Measurements from ENCODE around the gene NCK2.

The NCK2 gene

GRCh38 chr2:105849431-105850179 lies 104.9 kb downstream of the NCK2 start:
- no peak for DNase-seq (ENCODE audit: low spot score)

DNA sequence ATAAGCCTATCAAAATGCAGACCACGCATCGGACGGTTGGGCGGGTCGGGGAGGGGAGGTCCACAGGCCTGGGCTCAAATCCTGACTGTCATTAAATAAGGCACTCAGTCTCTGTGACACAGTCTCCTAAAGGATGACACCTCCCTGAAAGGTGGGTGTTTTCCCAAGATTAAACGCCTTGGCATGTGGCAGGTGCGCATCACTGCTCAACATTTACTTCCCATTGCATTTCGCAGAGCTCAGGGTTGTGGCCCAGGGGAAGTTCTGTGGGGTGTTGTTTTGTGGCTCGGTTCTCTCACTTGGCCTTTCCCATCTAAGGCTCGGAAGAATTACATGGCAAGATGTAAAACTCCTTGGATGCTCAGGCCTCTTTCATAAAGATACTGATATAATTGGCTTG lies 107.4 kb downstream of the NCK2 start:
- DNase-seq (ENCODE audit: low spot score): no peak

- DNase-seq (ENCODE audit: low spot score): no peak
Measured at GRCh38 chr2:105853354-105854088, 108.8 kb downstream of the NCK2 start.

DNA sequence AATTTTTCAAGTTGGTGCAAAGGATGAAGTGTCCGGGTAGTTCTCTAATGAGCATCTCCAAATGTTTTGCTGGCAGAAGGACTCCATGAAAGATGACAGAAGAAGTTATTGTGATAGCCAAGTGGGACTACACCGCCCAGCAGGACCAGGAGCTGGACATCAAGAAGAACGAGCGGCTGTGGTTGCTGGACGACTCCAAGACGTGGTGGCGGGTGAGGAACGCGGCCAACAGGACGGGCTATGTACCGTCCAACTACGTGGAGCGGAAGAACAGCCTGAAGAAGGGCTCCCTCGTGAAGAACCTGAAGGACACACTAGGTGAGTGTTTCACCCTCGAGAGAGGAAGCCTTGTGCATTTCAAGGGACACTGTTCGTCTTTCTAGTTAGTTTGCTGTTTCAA lies 110.3 kb downstream of the NCK2 start:
- DNase-seq (ENCODE audit: low spot score): no peak

DNA sequence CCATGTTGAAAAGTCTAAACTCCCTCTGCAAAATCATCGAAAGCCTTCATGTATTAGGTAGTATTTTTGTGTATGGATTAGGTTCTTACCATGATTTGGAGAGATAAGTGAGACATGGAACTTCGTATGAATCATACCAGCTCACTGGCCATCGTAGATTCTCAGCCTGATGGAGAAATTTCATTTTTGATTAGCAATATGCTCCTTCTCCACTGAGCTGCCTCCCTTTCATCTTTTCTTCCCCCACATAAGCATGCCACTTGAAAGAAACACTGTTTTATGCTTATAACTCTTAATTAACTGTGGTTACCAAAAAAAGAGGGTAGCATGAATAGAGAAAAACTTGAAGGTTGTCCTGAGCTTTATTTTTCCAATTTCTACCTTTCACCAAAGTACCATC lies 111.9 kb downstream of the NCK2 start:
- no peak for DNase-seq (ENCODE audit: low spot score)

GRCh38 chr2:105857076-105857740 lies 112.5 kb downstream of the NCK2 start:
- no peak for DNase-seq (ENCODE audit: low spot score)

DNA sequence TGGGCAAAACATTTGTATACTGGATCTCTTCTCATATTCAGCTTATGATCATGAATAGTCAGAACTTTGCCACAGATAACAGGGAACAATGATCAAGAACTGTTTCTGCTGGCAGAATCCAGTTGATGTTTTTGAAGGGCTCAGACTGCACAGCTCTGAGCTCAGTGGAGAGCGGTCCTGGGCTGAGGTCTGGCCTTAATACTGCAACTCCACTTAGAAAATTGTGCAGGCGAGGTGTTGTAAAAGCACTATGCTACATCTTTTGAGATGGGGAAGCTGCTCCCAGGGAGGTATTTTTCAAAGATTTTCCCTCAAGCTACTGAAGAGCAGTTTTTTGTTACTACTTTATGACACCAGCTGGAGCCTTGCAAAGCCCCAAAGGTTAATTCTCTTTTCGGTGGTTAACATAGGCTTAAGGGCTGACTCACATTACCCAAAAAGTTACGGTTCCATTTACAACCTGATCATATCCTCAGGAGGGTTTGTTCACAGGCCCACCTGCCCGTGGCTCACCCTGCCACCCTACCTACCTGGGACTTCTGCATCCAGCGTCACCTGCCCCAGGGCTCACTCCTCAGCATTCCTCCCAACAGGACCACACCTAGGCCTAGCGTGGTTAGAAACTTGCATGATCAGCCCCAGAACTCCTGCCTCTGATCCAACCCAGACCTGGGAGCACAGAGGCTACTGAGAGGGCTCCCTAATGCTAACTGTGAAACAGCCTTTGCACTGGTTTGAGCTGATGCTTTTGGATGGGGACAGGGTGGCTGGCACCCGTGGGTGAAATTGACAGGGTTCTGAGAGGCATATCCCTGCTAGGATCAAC lies 114.4 kb downstream of the NCK2 start:
- no peak for DNase-seq (ENCODE audit: low spot score)

DNA sequence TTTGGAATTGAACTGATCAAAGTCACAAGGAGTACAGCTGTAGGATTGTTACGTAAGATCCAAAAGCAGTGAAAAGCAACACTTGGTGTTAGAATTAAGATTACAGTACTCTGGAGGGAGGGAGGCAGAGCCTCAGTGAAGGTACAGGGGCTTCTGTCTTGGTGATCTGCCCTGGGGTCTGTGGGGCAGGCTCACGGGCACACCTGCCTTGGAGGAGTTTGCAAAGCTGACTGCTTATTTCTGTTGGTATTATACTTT lies 114.9 kb downstream of the NCK2 start:
- no peak for DNase-seq (ENCODE audit: low spot score)

DNA sequence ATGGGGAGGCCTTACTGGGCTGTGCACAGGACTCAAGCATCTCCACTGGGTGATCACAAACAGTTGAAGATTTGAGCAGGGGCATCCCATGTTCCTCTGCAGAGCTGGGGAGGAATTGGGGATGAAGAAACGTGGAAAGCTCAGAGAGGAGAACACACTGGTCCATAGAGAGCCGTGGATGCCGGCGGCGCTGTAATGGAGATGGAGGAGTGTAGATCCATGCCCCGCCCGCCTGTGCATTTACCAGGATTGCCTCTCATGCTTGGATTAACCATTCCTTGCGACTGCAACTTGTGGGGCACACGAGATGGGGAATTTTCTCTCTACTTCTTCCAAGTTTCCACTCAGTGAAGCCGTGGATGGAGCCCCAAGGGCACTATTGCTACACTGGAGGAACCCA lies 115.9 kb downstream of the NCK2 start:
- DNase-seq (ENCODE audit: low spot score): no peak

- no peak for DNase-seq (ENCODE audit: low spot score)
Measured at GRCh38 chr2:105861200-105861599, 116.5 kb downstream of the NCK2 start.

GRCh38 chr2:105862843-105863242 lies 118.1 kb downstream of the NCK2 start:
- no peak for DNase-seq (ENCODE audit: low spot score)

DNA sequence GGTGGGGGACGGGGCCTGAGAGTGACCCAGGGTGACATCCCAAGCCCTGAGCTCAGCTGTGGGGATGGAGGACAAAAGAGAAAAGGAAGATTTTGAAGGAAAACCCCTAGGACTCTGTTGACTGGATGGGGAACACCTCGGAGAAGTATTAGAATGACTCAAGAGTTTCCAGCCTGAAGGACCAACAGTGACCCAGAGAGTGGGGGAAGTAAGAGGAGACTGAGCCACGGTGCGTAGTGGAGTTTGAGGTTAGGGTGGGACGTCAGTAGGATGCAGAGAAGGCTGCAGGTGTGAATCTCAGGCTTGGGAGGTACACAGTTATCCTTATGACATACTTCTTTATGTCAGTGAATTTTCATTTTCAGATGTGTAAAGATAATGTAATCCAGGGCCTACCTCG lies 119.5 kb downstream of the NCK2 start:
- DNase-seq (ENCODE audit: low spot score): no peak

GRCh38 chr2:105865222-105865913 lies 120.7 kb downstream of the NCK2 start:
- DNase-seq (ENCODE audit: low spot score): no peak

GRCh38 chr2:105866216-105867185 lies 121.8 kb downstream of the NCK2 start:
- DNase-seq (ENCODE audit: low spot score): no peak

DNA sequence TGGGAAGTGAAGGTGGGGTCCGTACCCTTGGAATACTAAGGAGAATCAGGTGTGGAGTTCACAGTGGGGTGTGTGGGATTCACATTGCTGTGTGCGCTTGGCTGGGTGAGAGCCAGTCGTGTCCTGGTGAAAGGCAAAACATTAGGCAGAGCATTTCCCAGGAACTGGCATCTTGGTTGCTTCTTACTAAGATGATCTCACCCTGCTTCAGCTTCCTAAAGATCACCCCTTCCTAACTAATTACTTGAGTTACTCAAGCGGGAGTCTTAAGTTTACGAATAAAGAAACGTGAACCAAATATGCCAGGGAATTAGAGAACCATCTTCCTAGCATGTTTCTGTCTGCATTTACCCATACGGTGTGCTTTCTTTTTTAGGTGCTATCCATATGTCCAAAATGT lies 122.9 kb downstream of the NCK2 start:
- no peak for DNase-seq (ENCODE audit: low spot score)

GRCh38 chr2:105868060-105868459 lies 123.3 kb downstream of the NCK2 start:
- no peak for DNase-seq (ENCODE audit: low spot score)

DNA sequence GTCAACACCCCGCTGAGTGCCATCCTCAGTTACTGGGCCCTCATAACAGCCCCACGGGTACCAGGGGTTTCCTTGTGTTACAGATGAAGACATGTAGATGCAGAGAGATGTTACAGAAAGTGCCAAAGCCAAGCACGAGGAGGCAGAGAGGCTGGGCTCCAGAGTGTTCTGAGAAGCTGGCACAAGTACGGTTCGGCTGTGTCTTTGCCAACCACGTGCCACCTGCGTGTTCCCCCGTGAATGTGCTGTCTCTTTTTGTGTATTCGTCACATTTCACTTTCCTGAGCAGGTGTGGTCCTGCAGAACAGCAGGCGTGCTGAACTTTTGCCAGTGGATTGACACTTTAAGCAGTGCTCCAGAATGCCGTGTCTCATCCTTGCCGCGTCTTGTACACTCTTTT lies 124.6 kb downstream of the NCK2 start:
- no peak for DNase-seq (ENCODE audit: low spot score)

DNA sequence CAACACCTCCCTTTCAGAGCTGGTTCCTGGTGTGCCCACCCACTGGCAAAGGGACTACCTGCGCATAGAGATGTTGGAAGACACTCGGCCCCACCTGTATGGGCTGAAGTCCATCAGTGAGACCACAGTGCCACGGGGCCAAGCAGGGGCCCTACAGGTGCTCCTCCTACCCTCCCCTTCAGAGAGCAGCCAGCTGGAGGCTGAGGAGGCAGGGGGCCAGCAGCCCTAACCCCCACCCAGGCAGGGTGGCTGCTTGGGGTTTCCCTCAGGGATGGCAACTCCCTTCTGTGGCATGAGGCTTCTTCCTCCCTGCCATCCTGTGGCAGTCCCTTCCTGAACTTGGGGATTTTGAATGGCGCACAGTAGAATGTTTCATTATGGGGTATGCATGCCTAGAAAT lies 125.3 kb downstream of the NCK2 start:
- no peak for DNase-seq (ENCODE audit: low spot score)

GRCh38 chr2:105870858-105871257 lies 126.1 kb downstream of the NCK2 start:
- DNase-seq (ENCODE audit: low spot score): no peak

- DNase-seq (ENCODE audit: low spot score): no peak
Measured at GRCh38 chr2:105872142-105872728, 127.5 kb downstream of the NCK2 start.

Measured in D341Med (cell line).